ENCODE data around the gene DUSP11.
A peak's percentile ranks its signal among the peaks of the same experiment; 100 is the strongest.
"Not testable (repeated sequence)": the region's sequence is repeated elsewhere in the genome, so short reads cannot be mapped to it uniquely, and the experiment has no call there.

The DUSP11 gene

GRCh38 chr2:73736378-73736777 is 43.5 kb downstream of the DUSP11 start:
- TF ChIP-seq, protein P1, sequence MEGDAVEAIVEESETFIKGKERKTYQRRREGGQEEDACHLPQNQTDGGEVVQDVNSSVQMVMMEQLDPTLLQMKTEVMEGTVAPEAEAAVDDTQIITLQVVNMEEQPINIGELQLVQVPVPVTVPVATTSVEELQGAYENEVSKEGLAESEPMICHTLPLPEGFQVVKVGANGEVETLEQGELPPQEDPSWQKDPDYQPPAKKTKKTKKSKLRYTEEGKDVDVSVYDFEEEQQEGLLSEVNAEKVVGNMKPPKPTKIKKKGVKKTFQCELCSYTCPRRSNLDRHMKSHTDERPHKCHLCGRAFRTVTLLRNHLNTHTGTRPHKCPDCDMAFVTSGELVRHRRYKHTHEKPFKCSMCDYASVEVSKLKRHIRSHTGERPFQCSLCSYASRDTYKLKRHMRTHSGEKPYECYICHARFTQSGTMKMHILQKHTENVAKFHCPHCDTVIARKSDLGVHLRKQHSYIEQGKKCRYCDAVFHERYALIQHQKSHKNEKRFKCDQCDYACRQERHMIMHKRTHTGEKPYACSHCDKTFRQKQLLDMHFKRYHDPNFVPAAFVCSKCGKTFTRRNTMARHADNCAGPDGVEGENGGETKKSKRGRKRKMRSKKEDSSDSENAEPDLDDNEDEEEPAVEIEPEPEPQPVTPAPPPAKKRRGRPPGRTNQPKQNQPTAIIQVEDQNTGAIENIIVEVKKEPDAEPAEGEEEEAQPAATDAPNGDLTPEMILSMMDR (IDR thresholded peaks at IDR 0.05; ENCODE audit: insufficient read depth, low read length, poor library complexity, severe bottlenecking), result no peak
- Histone ChIP-seq H3K27me3 (replicated peaks; ENCODE audit: control insufficient read depth, insufficient read depth, low read length) (no peaks in the 10 kb centered on the region), H3K4me3 (replicated peaks; ENCODE audit: low read depth, low read length) (peak overlapping the region; percentile 78), H3K36me3 (ENCODE audit: control insufficient read depth, insufficient read depth, low read length) (peaks cover 4% of the 10 kb centered on the region)
- no peak for DNase-seq (ENCODE audit: extremely low read depth, insufficient read length)

- no peak for DNase-seq (ENCODE audit: extremely low read depth, insufficient read length)
- TF ChIP-seq, protein P1 (IDR thresholded peaks at IDR 0.05; ENCODE audit: insufficient read depth, low read length, poor library complexity, severe bottlenecking), result no peak
- Histone ChIP-seq H3K36me3 (ENCODE audit: control insufficient read depth, insufficient read depth, low read length) (peaks cover 15% of the 10 kb centered on the region), H3K4me3 (replicated peaks; ENCODE audit: low read depth, low read length) (no peak overlapping the region), H3K27me3 (replicated peaks; ENCODE audit: control insufficient read depth, insufficient read depth, low read length) (no peaks in the 10 kb centered on the region)
Observed at GRCh38 chr2:73730810-73731209, 49.1 kb downstream of the DUSP11 start.

GRCh38 chr2:73728711-73729110 is 51.2 kb downstream of the DUSP11 start:
- TF ChIP-seq, protein P1 (IDR thresholded peaks at IDR 0.05; ENCODE audit: insufficient read depth, low read length, poor library complexity, severe bottlenecking), result no peak
- DNase-seq (ENCODE audit: extremely low read depth, insufficient read length), result no peak
- no peaks in the 10 kb centered on the region for H3K27me3 ChIP-seq (replicated peaks; ENCODE audit: control insufficient read depth, insufficient read depth, low read length)
- no peak overlapping the region for H3K4me3 ChIP-seq (replicated peaks; ENCODE audit: low read depth, low read length)
- peaks cover 15% of the 10 kb centered on the region for H3K36me3 ChIP-seq (ENCODE audit: control insufficient read depth, insufficient read depth, low read length)

GRCh38 chr2:73728043-73728442 is 51.9 kb downstream of the DUSP11 start:
- Histone ChIP-seq H3K27me3 (replicated peaks; ENCODE audit: control insufficient read depth, insufficient read depth, low read length) (no peaks in the 10 kb centered on the region), H3K4me3 (replicated peaks; ENCODE audit: low read depth, low read length) (no peak overlapping the region), H3K36me3 (ENCODE audit: control insufficient read depth, insufficient read depth, low read length) (peaks cover 10% of the 10 kb centered on the region)
- DNase-seq (ENCODE audit: extremely low read depth, insufficient read length), result no peak
- TF ChIP-seq, protein P1 (IDR thresholded peaks at IDR 0.05; ENCODE audit: insufficient read depth, low read length, poor library complexity, severe bottlenecking), result no peak

GRCh38 chr2:73726657-73727056 is 53.2 kb downstream of the DUSP11 start:
- H3K36me3 ChIP-seq (ENCODE audit: control insufficient read depth, insufficient read depth, low read length), result peaks cover 10% of the 10 kb centered on the region
- not testable (repeated sequence) for DNase-seq (ENCODE audit: extremely low read depth, insufficient read length); H3K27me3 ChIP-seq (replicated peaks; ENCODE audit: control insufficient read depth, insufficient read depth, low read length); H3K4me3 ChIP-seq (replicated peaks; ENCODE audit: low read depth, low read length)

DNA sequence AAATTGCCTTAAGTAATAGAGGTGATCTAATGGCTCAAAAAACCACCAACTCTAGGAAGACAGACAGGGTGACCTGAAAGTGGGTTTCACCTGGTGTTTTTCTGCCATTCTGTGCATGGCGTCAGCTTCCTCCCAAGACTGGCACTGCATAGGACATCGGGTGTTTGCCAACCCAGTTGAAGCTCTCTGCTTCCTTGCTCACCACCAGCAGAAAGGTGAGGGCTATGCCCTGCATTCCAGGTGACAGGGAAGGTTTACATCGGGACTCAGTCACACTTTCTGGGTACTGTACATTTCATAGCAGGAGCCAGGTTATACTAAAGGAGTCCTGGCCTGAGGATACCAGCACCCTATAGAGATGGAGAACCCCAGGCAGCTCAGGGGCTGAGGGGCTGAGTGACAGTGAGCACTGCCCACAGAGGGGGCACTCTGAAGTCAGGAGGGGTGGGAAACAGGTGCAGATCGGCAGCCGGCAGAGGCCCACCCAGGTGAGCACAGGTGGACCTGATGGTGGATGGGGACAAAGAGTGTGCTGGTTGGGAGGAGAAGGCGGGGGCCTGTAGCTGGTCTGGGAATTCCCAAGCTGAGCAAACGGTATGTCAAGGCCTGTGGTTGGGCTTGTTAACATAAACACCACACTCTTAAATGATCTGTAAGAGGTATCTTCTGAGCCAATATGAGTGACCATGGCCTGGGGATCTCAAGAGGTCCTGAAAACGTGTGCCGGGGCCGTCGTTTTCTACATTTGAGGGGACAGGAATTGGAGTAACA is 60.9 kb downstream of the DUSP11 start:
- Histone ChIP-seq H3K36me3 (ENCODE audit: control insufficient read depth, insufficient read depth, low read length) (no peaks in the 10 kb centered on the region), H3K27me3 (replicated peaks; ENCODE audit: control insufficient read depth, insufficient read depth, low read length) (no peaks in the 10 kb centered on the region), H3K4me3 (replicated peaks; ENCODE audit: low read depth, low read length) (no peak overlapping the region)
- TF ChIP-seq, protein P1 (IDR thresholded peaks at IDR 0.05; ENCODE audit: insufficient read depth, low read length, poor library complexity, severe bottlenecking), result no peak
- no peak for DNase-seq (ENCODE audit: extremely low read depth, insufficient read length)

All from GM06990 (cell line).